Breast epithelium (tissue), 3 donors: ENCODE measurements around the gene VPS26A.

ENCODE experiments used
- CTCF ChIP-seq, 3 donors: fragments of 450-650 bp; IDR thresholded peaks; one replicate each; pipeline ENCODE4 v1.5.1; 2016 to 2017; ENCODE audit warnings: antibody characterized with exemption in 3 of 3, mild to moderate bottlenecking in 3 of 3, moderate library complexity in 3 of 3
- POLR2A ChIP-seq: fragments of 450-650 bp; IDR thresholded peaks from one replicate; pipeline ENCODE4 v1.6.1; 2016; ENCODE audit warnings: antibody characterized with exemption, mild to moderate bottlenecking, moderate library complexity
- POLR2AphosphoS5 ChIP-seq, 3 donors: sonication (generic); formaldehyde crosslinking; IDR thresholded peaks; one replicate each; pipeline ENCODE4 v1.6.1; 2017; ENCODE audit warnings: antibody characterized with exemption in 3 of 3

GRCh38 chr10:69213591-69214311 lies 89.8 kb downstream of the VPS26A start:
- TF ChIP-seq CTCF (IDR thresholded peaks at IDR 0.05), result no peak
- TF ChIP-seq POLR2AphosphoS5 (IDR thresholded peaks at IDR 0.05), result no peak
- TF ChIP-seq POLR2A, result no peak
